HG02759 (cell line): ENCODE results near the gene RCAN2.

Source experiments
- ATAC-seq: cut with Tn5 transposase; IDR thresholded peaks from one replicate; pipeline ENCODE4 v1.9.1; 2021; ENCODE audit warnings: mild to moderate bottlenecking, moderate library complexity; ENCODE audit not compliant: unreplicated experiment

The RCAN2 gene

DNA sequence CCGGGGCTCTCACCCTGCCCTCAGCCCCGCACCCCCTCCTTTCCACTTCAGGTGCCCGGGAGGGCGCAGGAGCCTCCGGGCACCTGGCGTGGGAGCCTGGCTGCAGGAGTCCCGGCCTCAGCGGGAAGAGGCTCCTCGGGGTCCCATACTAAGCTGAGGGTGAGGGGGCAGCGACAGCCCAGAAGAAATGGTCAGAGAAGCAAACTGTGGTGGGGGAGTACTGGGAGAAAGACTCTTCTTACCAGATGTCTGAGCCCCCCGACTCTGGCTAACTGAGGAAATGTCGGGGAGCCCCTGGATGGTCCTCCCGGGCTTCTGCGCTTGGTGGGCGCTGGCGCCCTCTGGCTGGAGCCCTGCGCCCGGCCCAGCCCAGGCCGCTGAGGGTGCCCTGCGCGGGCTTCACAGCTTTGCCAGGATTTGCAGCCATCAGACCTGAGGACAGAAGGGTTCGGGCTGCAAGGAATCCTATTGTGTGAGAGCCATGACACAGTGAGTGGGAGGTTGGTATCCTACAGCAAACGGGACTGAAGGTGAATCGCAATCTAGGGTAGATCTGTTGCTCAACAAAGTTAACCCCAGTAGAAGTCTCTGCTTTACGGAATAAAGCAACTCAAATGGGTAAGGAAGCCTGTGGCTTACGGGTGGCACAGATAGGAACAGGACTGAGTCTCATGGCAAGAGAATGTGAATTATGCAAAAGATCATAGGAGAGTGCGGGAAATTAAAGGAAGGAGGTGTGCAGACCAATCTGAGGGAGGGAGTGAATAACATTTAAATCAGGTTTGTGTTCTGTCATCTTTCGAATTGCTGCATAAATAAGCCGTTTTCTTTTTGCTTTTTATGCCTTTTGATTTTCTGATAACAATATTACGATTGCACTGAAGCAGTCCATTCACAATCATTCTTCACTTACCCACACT, 639 bp upstream of the RCAN2 start:
- peak; percentile 53 for ATAC-seq

DNA sequence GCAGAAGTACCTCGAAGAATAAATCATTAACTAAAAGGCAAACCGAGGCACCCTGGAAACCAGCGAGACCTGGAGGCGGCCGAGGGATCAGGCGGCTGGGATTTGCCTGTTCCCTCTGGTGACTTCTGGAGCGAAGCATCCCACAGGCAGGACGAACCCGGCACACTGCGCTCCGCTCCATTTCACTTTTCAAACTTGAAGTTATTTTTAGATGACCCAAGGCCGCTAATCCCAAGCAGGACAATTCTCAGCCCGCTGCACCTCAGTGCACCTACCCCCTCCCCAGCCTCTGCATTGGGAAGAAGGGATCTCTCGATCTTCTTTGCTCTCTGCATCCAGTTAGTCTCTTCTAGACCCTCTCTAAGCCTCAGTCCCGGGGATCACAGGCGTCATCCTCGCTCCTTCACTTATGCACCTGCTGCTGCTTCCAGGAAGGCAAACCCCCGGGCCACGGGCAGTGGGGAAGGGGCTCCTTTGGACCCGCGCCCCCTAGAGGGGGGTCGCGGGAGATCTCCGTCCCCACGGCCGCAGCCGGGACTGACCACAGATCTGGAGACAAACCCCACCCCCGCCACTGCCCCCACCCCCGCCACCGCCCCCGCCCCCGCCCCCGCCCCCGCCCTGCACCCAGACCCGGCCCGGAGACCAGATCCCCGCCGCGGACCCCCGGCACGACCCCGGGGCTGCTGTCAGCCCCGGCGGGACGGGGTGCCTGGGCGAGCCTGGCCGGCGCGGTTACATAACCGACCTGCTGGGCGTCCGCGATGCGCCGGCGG, 636 bp downstream of the RCAN2 start:
- ATAC-seq, result peak; percentile 1

DNA sequence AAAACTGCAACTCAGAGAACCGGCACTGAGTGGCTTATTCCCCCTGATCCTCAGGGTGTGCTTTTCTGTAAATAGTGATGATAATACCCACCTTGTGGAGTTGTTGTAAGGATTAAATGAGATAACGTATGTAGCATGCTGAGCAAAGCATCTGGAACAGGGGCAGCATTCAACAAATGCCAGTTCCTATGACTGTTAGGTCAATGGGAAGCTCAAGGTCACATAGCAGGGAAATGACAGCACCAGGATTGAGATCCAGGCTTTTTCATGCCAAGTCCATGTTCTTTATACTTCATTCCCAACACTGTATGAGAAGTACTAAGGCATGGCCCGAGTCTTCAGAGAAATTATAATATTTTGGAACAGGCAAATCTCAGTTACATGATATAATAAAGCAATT, 5.1 kb downstream of the RCAN2 start:
- no peak for ATAC-seq

DNA sequence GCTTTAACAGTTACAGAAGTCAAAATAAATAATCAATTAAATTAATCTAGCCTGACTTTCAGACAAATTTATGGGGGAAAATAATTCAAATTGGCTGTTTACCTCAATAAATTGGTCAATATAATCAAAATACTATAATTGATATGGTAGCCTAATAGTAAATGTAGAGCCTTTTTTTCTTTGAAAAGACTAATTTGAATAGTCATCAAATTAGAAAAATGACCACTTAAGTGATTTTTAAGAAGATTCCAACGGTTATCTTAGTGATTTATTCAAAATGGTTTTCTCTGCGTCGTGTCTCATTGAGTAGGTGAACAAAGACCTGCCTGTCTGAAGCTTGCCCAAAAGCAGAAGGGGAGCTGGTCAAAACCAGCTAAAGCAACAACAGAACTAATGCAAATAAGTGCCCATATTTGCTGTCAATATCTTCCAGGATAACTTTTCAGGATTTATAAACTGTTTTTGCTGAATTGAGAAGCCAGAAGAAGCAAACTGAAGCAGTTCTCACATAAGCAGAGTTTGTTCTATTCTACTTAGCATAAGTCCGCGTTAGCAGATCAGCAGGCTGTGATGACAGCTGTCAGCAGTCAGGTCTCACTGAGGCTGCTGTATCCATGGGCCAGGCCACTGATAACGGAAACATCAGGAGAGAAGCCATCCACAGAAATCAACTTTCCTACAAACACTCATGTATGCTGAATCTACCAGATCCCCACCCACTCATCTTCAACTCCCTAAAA, 7.0 kb downstream of the RCAN2 start:
- no peak for ATAC-seq

DNA sequence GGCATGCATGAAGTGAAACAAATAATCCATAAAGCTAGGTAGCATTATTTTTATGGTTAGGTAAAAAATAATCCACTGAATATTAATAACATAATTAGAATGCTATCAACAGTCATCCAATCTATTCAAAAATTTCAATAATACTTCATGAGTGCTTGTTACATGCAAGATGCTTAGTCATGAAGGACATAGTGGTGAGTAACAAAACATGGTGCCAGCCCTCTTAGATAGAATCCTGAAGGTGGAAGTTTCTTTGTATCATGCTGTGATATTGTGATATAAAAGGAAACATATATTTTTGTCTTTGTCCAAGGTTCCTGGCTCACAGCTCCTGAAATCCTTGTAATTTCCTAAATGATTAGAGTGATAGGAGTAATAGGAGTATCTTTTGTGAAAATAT, 14.9 kb downstream of the RCAN2 start:
- no peak for ATAC-seq

DNA sequence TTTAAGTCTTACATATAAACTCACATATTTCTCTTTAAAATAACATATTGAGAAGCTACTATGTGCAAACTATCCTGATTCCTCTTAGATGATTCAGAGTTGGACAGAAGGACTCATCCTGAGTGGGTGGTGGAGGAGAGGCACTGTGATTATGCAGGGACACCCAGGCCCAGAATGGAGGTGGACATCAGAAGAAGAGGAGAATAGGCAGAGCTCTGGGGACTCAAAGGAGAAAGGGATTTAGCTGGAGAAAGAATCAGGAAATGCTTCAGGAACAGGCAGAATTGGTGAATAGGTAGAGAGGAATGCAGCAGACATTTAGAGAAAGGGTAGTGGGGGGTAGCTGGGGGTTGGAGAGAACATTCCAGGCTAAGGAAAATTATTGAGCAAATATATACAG, 17.4 kb downstream of the RCAN2 start:
- ATAC-seq, result no peak

DNA sequence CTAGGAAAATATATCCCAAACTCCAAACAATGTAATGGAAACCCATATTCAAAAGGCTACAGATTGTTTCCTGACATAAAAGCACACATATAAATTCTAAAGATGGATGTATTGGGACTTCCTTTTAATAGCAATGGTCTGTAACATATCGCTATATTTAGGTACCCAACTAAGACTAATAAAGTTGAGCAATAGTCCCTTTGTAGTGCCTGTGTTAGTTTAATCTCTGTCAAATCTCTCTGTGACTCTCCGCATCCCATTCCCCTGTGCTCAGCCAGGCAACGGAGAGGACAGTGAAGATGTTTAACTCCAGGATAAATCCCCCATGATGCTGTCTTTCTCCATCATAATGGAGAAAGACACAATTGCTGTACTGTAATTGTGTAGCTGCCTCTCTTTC, 19.0 kb downstream of the RCAN2 start:
- ATAC-seq, result no peak

DNA sequence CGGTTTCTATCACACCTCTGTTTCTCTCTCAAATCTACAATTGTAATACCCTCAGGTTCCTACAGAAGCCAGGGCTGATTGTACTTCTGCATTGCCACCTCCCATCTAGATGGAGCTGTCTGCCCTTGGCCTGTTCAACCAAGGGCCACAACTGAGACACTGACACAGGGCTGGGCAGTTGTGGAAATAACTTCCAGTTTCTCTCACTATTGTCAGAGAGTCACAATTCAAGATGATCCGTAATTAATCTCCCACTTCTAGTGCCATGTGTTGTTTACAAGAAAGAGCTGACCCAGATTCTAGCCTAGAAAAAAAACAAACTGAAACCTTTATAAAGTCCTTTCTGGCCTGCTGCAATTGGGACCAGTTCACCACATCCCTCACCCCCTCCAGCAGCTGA, 22.2 kb downstream of the RCAN2 start:
- no peak for ATAC-seq

DNA sequence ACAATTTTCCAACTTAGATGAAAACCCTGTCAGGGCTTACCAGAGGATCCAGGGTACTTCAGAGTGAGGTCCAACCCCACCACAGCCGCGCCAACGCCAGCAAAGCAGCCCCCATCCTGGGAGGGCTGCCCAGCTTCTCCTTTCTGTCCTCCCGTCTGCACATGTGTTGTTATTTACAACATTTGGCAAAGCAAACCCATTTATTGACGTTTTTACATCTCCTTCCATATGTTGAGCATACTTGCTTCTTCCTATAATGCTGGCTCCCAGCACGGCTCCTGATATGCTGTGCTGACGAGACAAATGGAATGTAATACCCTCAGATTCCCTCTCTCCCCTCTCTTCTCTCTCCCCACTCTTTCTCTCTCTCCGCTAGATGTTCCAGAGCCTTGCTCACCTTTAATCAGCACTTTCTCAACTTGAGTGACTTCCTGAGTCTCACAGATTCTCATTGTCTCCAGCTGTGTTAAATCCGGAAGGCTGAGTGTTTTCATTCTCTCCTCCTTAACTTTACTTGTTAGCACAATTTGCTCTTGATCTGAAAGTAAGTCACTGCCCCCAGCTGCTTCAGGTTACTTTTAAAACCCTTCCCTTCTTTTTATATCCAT, 22.7 kb downstream of the RCAN2 start:
- ATAC-seq, result no peak

DNA sequence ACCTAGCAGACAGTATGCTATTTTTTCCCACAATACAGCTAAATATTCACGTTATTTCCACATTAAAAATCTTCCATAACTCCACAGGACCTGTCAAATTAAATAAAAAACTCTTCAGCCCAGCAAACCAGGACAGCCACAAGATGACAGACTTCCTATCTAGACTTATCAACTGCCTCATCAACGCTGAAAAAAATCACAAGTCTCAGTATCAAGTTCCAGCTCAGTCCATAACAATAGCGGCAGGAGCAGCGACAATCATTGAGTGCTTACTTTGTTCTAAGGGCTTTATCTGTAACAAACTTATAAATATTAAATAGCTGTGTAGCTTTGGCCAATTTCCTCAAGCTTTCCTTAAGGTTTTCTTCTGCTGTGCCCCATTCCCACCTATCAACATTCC, 24.7 kb downstream of the RCAN2 start:
- no peak for ATAC-seq

DNA sequence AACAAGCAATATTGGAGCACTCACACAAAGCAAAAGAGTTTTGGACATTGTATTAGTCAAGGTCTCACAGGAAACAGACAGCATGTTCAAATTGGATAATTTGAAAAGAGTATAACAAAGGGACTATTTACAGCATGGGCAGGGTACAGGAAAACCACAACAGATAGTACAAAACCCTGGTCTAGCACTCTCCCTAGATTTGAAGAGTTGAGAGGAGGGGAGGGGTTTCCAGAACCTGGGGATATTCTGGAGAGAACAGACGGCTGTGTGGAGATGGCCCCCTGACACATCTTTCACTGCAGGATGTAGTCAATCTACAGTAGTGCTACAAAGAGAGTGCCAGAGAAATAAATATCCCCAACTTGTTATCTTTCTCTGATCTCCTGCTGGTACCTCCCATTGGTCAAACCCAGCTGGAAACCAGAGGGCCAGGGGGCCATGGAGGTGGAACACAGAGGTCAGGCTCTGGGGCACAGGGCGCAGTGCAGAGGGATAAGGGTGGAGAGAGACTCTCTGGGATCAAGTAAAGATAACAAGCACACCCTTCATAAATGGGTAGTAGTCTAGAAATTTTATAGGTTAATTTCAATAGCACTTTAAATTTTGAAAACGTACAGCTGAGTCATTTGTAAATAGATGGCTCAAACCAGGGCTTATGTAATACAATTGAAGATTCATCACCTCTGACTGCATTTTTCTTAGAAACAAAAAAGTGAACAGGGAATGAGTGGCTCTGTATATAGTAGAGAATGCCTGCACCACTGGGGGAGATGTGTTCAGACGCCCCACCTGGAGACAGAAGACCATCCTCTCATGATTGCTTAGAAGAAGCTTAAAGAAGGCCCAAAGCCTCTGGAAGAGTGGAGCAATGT, 25.7 kb downstream of the RCAN2 start:
- no peak for ATAC-seq

DNA sequence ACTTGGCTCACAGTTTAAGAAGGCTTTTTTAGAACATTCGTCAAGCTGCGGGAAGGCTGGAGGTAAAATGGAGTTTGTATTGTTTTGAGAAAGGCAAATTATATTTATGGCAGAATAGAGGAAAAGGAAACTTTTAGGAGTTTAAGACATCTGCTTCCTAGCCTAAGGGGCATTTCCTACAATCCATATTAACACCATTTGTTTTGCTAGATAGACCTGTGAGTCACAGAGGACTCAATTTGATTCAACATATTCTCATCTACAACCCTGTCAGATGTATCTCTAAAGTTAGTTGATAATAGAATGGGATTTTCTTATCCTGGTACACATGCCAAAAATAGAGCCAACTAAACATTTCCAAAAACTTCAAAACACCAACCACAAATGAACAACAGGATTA, 35.0 kb downstream of the RCAN2 start:
- ATAC-seq, result no peak

DNA sequence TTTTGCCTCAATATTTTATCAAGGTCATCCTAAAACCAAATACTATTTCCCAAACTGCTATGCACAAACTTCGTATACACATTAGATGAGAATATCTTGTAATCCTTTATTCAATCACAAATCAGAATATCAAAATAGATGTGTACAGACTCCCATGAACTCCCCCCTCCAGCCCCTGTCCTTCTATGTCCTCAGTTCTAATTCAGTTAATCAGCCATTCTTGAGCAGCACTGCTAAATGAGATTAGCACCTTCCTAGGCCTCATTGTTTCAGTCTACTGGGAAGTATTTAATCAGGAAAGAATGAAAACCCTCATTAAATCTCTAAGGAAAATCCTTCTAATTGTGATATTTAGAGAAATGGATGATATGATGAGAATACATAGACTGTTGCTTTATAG, 36.6 kb downstream of the RCAN2 start:
- no peak for ATAC-seq

DNA sequence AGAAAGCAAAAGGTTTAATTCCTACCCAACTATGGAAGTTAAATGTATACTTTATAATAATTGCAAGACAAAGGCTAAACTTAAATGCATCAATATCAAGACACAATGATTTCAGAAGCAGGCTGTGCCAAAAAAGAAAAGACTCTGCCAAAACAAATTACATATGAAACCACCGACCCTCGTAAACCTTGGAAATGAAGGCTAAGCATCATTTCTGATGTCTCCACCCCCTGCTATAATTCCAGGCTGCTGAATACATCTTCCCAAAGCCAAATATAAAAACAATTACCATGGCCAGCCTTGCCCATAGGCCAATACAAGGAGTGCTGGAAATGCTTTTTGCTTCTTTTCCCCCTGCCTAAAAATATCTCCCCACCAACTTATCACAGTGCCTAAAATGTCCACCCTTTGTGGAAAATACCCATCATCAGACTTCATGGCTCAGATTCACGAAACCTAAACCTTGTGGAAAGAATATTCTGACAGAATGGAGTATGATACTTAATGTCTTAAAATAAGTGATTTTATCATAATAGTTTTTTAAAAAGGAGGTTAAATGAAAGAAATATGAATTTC, 37.4 kb downstream of the RCAN2 start:
- no peak for ATAC-seq

DNA sequence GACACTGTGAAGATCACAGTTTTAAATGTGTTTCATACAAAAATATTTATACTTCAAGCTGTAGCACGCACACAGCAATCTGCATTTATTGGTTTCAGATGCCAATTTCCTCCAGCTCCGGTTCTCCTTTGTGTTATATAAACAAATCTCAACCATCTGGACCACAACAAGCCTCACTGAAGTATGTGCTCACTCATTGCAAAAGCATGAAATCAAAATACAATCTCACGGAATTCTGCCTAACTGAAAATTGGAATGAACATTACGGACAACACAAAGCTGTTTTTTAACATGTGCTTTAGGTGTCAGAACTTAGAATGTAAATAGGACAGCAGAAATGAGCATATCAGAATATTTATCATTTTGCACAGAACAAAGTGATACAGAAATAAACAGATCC, 38.0 kb downstream of the RCAN2 start:
- ATAC-seq, result no peak

DNA sequence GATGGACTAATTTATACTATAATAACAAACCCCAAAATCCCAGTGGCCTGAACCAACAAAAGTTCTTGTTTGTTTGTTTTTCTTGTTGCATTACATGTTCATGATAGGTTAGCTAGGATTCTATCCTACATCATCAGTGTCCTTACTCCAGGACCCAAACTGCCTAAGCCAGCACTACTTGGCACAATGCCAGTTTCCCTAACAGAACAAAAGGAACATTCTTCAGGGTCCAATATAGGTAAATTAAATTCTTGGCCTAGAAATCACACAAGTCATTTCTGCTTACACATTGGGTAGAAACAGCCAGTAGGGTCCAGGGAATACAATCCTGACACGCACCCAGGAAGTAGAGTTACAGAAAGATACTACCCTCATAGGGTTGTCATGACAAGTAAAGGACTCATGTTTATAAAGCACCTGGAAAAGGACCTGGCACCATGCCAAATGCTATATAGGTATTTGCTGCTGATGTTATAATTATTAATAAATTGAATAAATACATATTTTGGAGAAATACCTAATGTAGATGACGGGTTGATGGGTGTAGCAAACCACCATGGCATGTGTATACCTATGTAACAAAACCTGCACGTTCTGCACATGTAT, 38.8 kb downstream of the RCAN2 start:
- ATAC-seq, result no peak

DNA sequence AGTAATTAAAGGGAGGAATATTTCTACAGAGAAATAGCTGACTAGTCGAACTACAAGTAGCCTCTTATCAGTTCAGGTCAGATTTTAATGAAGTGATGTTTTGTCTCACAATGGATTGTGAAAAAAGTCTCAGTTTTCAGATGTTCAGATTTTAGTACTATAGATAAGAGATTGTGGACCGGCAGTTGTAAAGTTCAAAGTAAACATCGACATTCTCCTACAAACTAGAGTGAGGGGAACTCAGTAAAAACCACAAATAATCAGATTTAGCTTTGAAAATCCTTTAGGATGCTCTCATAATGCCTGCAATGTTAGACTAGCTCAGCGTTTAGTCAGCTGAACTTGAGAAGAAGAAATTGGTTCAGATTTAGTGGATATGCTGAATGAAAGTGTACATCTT, 39.9 kb downstream of the RCAN2 start:
- ATAC-seq, result no peak

DNA sequence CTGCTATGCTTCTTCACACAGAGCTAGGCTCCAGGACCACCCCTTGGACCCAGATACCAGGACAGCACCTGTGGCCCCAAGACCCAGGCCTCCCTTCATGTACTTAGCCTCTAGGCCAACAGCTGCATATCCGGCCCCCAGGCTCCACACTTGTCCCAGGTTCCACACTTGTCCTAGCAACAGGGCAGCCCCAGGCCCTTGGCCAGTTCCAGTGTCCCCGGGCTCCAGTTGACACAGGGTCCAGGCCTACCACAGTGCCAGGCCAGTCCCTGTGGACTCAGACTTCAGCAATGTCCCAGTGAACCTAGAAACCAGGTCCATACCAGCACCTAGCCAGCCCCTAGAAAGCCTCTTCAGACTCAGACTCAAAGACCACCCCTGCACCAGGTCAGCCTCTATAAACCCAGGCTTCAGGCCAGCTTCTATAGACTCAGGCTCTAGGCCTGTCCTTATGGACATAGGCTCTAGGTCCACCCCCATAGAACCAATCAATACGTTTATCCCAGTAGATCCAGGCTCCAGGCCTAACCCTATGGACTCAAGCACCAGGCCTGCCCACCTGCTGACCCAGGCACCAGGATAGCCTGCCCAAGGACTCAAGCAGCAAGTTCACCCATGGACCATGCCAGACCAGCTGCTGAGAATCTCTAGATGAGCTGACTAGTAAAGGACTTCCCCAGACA, 46.3 kb downstream of the RCAN2 start:
- ATAC-seq, result no peak

DNA sequence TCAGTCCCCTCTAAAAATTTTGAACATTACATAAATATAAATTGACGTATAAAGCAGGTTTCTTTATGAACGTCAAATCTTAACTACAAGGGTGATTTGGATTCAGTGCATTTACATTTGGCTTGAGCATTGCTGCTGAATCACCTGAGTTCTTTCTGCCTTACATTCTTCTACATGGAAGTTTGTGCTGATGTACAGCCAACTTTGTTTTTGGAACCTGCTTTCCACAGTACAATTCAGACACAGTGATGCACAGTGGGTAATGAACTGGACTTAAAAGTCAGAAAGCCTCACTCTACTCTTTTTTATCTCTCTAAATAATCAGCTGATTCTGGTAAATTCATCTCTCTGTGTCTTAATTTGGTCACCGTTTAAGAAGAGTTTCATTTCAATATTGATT, 47.6 kb downstream of the RCAN2 start:
- no peak for ATAC-seq
